HEK293 (cell line): ENCODE results near the gene EPS8.

Source experiments
- MZF1 ChIP-seq: fragments of 450-650 bp; formaldehyde crosslinking; IDR thresholded peaks from 2 replicates; pipeline ENCODE4 v1.5.1; 2017; ENCODE audit warnings: missing biosample characterization, missing genetic modification characterization, borderline replicate concordance
- PRDM2 ChIP-seq: fragments of 450-650 bp; formaldehyde crosslinking; IDR thresholded peaks from 2 replicates; pipeline ENCODE4 v1.5.1; 2016; ENCODE audit warnings: missing biosample characterization, missing genetic modification characterization, borderline replicate concordance
- SALL2 ChIP-seq: fragments of 450-650 bp; formaldehyde crosslinking; IDR thresholded peaks from 2 replicates; pipeline ENCODE4 v1.5.0; 2017; ENCODE audit warnings: missing biosample characterization, mild to moderate bottlenecking, missing genetic modification characterization, borderline replicate concordance
- SP3 ChIP-seq: fragments of 450-650 bp; formaldehyde crosslinking; IDR thresholded peaks from 2 replicates; pipeline ENCODE4 v1.5.1; 2016; ENCODE audit warnings: missing biosample characterization, missing genetic modification characterization
- TRIM28 ChIP-seq: IDR thresholded peaks from 2 replicates; pipeline ENCODE4 v1.6.1; 2011; ENCODE audit warnings: low read length, control low read depth, borderline replicate concordance
- ZBTB7A ChIP-seq: fragments of 450-650 bp; formaldehyde crosslinking; IDR thresholded peaks from 2 replicates; pipeline ENCODE4 v1.5.1; 2016; ENCODE audit warnings: low read depth, missing biosample characterization, missing genetic modification characterization
- ZFP69B ChIP-seq: fragments of 450-650 bp; formaldehyde crosslinking; IDR thresholded peaks from 2 replicates; pipeline ENCODE4 v1.5.1; 2016; ENCODE audit warnings: missing biosample characterization, missing genetic modification characterization
- ZNF121 ChIP-seq: fragments of 450-650 bp; formaldehyde crosslinking; IDR thresholded peaks from 2 replicates; pipeline ENCODE4 v1.5.1; 2016; ENCODE audit warnings: missing biosample characterization, missing genetic modification characterization
- ZNF155 ChIP-seq: fragments of 450-650 bp; formaldehyde crosslinking; IDR thresholded peaks from 2 replicates; pipeline ENCODE4 v1.5.1; 2016; ENCODE audit warnings: missing biosample characterization, missing genetic modification characterization
- ZNF174 ChIP-seq: fragments of 450-650 bp; formaldehyde crosslinking; IDR thresholded peaks from 2 replicates; pipeline ENCODE4 v1.5.0; 2017; ENCODE audit warnings: missing biosample characterization, mild to moderate bottlenecking, missing genetic modification characterization
- ZNF280C ChIP-seq: fragments of 450-650 bp; formaldehyde crosslinking; IDR thresholded peaks from 2 replicates; pipeline ENCODE4 v1.5.1; 2016; ENCODE audit warnings: missing biosample characterization, missing genetic modification characterization
- ZNF292 ChIP-seq: fragments of 450-650 bp; formaldehyde crosslinking; IDR thresholded peaks from 2 replicates; pipeline ENCODE4 v1.5.1; 2016; ENCODE audit warnings: low read depth, missing biosample characterization, missing genetic modification characterization, borderline replicate concordance
- ZNF302 ChIP-seq: fragments of 450-650 bp; formaldehyde crosslinking; IDR thresholded peaks from 2 replicates; pipeline ENCODE4 v1.5.1; 2016; ENCODE audit warnings: missing biosample characterization, missing genetic modification characterization, low read depth
- ZNF404 ChIP-seq: fragments of 450-650 bp; formaldehyde crosslinking; IDR thresholded peaks from 2 replicates; pipeline ENCODE4 v1.5.1; 2017; ENCODE audit warnings: missing biosample characterization, missing genetic modification characterization
- ZNF48 ChIP-seq: fragments of 450-650 bp; formaldehyde crosslinking; IDR thresholded peaks from 2 replicates; pipeline ENCODE4 v1.5.1; 2016; ENCODE audit warnings: missing biosample characterization, missing genetic modification characterization
- ZNF585B ChIP-seq: fragments of 450-650 bp; formaldehyde crosslinking; IDR thresholded peaks from 2 replicates; pipeline ENCODE4 v1.5.1; 2016; ENCODE audit warnings: missing biosample characterization, missing genetic modification characterization
- ZNF596 ChIP-seq: fragments of 450-650 bp; IDR thresholded peaks from 2 replicates; pipeline ENCODE4 v1.5.0; 2018; ENCODE audit warnings: missing biosample characterization, mild to moderate bottlenecking, missing genetic modification characterization, moderate library complexity
- ZNF677 ChIP-seq: fragments of 450-650 bp; IDR thresholded peaks from 2 replicates; pipeline ENCODE4 v1.5.0; 2018; ENCODE audit warnings: missing biosample characterization, mild to moderate bottlenecking, missing genetic modification characterization, moderate library complexity
- ZNF776 ChIP-seq: fragments of 450-650 bp; formaldehyde crosslinking; IDR thresholded peaks from 2 replicates; pipeline ENCODE4 v1.5.0; 2017; ENCODE audit warnings: missing biosample characterization, missing genetic modification characterization, borderline replicate concordance
- TF ChIP-seq, protein P1 (sequence below): fragments of 450-650 bp; formaldehyde crosslinking; conservative IDR thresholded peaks from 2 replicates; pipeline ENCODE4 v1.5.1; 2016; ENCODE audit warnings: low read depth, missing biosample characterization, missing genetic modification characterization
- TF ChIP-seq, protein P2 (sequence below): fragments of 450-650 bp; formaldehyde crosslinking; IDR thresholded peaks from 2 replicates; pipeline ENCODE4 v1.5.1; 2016; ENCODE audit warnings: missing biosample characterization, missing genetic modification characterization
- TF ChIP-seq, protein P3 (sequence below): fragments of 450-650 bp; formaldehyde crosslinking; optimal IDR thresholded peaks from 2 replicates; pipeline ENCODE3; 2016; ENCODE audit warnings: missing biosample characterization, mild to moderate bottlenecking, missing genetic modification characterization

EPS8 gene

GRCh38 chr12:15728118-15728598, 61.0 kb downstream of the EPS8 start (continued):
- TF ChIP-seq PRDM2 (tag by site-specific recombination) (no peak), SALL2 (tag by site-specific recombination) (no peak), ZNF302 (tag by site-specific recombination) (no peak), ZNF292 (no peak), SP3 (no peak), ZNF48 (tag by site-specific recombination) (no peak), MZF1 (tag by site-specific recombination) (no peak), ZNF585B (tag by site-specific recombination) (no peak), ZNF121 (tag by site-specific recombination) (no peak), ZNF677 (tag by site-specific recombination) (no peak), ZNF155 (tag by site-specific recombination) (no peak), ZNF174 (no peak), ZNF596 (tag by site-specific recombination) (no peak), ZNF404 (tag by site-specific recombination) (no peak), ZBTB7A (tag by site-specific recombination) (no peak), ZFP69B (peak; percentile 97), TRIM28 (peak; percentile 45; the same call in 1 of the 2 replicates), ZNF280C (tag by site-specific recombination) (no peak), ZNF776 (tag by site-specific recombination) (no peak)
- TF ChIP-seq, protein P1, sequence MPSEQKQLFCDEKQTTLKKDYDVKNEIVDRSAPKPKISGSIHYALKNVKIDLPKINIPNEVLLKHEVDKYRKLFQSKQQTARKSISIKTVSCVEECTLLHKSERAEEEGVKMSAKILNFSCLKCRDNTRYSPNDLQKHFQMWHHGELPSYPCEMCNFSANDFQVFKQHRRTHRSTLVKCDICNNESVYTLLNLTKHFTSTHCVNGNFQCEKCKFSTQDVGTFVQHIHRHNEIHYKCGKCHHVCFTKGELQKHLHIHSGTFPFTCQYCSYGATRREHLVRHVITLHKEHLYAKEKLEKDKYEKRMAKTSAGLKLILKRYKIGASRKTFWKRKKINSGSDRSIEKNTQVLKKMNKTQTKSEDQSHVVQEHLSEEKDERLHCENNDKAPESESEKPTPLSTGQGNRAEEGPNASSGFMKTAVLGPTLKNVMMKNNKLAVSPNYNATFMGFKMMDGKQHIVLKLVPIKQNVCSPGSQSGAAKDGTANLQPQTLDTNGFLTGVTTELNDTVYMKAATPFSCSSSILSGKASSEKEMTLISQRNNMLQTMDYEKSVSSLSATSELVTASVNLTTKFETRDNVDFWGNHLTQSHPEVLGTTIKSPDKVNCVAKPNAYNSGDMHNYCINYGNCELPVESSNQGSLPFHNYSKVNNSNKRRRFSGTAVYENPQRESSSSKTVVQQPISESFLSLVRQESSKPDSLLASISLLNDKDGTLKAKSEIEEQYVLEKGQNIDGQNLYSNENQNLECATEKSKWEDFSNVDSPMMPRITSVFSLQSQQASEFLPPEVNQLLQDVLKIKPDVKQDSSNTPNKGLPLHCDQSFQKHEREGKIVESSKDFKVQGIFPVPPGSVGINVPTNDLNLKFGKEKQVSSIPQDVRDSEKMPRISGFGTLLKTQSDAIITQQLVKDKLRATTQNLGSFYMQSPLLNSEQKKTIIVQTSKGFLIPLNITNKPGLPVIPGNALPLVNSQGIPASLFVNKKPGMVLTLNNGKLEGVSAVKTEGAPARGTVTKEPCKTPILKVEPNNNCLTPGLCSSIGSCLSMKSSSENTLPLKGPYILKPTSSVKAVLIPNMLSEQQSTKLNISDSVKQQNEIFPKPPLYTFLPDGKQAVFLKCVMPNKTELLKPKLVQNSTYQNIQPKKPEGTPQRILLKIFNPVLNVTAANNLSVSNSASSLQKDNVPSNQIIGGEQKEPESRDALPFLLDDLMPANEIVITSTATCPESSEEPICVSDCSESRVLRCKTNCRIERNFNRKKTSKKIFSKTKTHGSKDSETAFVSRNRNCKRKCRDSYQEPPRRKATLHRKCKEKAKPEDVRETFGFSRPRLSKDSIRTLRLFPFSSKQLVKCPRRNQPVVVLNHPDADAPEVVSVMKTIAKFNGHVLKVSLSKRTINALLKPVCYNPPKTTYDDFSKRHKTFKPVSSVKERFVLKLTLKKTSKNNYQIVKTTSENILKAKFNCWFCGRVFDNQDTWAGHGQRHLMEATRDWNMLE = no peak
- TF ChIP-seq, protein P2, sequence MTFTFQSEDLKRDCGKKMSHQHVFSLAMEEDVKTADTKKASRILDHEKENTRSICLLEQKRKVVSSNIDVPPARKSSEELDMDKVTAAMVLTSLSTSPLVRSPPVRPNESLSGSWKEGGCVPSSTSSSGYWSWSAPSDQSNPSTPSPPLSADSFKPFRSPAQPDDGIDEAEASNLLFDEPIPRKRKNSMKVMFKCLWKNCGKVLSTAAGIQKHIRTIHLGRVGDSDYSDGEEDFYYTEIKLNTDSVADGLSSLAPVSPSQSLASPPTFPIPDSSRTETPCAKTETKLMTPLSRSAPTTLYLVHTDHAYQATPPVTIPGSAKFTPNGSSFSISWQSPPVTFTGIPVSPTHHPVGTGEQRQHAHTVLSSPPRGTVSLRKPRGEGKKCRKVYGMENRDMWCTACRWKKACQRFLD = no peak
- TF ChIP-seq, protein P3, sequence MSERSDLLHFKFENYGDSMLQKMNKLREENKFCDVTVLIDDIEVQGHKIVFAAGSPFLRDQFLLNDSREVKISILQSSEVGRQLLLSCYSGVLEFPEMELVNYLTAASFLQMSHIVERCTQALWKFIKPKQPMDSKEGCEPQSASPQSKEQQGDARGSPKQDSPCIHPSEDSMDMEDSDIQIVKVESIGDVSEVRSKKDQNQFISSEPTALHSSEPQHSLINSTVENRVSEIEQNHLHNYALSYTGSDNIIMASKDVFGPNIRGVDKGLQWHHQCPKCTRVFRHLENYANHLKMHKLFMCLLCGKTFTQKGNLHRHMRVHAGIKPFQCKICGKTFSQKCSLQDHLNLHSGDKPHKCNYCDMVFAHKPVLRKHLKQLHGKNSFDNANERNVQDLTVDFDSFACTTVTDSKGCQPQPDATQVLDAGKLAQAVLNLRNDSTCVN (tag by site-specific recombination) = no peak
